Measurements from ENCODE around the gene RING1.

DNA sequence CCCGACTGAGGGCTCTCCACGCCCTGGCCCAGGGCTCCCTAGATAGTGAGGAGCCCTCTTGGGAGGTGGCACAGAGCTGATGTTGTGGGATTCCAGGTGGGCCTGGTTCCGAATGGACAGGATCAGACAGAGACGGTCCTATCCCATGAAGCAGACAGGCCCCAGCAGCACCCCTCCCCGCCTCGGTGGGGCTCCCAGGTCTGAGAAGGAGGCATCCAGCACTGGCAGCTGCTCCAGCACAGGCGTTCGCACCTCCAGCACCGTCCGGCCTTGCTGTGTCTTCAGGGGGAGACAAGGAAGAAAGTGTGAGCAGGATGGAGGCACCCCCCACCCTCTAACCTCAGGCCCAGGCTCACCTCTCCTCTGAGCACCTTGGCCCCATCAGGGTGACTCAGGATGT lies 44.8 kb upstream of the RING1 start:
- TF ChIP-seq EP300 (IDR thresholded peaks at IDR 0.05; ENCODE audit: borderline replicate concordance in 1 of 2, control insufficient read depth in 1 of 2, low read depth in 2 of 2, low read length in 2 of 2) (no peak), POLR2AphosphoS5 (IDR thresholded peaks at IDR 0.05; ENCODE audit: low read length) (no peak), TAF1 (IDR thresholded peaks at IDR 0.05; ENCODE audit: borderline replicate concordance, low read depth, low read length) (no peak), CREB1 (IDR thresholded peaks at IDR 0.05; ENCODE audit: low read depth) (no peak)
- TF ChIP-seq, protein P1, sequence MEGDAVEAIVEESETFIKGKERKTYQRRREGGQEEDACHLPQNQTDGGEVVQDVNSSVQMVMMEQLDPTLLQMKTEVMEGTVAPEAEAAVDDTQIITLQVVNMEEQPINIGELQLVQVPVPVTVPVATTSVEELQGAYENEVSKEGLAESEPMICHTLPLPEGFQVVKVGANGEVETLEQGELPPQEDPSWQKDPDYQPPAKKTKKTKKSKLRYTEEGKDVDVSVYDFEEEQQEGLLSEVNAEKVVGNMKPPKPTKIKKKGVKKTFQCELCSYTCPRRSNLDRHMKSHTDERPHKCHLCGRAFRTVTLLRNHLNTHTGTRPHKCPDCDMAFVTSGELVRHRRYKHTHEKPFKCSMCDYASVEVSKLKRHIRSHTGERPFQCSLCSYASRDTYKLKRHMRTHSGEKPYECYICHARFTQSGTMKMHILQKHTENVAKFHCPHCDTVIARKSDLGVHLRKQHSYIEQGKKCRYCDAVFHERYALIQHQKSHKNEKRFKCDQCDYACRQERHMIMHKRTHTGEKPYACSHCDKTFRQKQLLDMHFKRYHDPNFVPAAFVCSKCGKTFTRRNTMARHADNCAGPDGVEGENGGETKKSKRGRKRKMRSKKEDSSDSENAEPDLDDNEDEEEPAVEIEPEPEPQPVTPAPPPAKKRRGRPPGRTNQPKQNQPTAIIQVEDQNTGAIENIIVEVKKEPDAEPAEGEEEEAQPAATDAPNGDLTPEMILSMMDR (IDR thresholded peaks at IDR 0.05 in 2 of 3, conservative IDR thresholded peaks at IDR 0.05 in 1 of 3; ENCODE audit: control insufficient read depth in 2 of 3, extremely low read depth in 1 of 3, insufficient read depth in 1 of 3, low read depth in 3 of 3, low read length in 3 of 3): no peak
- TF ChIP-seq, protein P2, sequence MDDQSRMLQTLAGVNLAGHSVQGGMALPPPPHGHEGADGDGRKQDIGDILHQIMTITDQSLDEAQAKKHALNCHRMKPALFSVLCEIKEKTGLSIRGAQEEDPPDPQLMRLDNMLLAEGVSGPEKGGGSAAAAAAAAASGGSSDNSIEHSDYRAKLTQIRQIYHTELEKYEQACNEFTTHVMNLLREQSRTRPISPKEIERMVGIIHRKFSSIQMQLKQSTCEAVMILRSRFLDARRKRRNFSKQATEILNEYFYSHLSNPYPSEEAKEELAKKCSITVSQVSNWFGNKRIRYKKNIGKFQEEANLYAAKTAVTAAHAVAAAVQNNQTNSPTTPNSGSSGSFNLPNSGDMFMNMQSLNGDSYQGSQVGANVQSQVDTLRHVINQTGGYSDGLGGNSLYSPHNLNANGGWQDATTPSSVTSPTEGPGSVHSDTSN (IDR thresholded peaks at IDR 0.05; ENCODE audit: insufficient replicate concordance, low read depth, low read length): no peak
